Measurements from ENCODE around the gene YARS2. TPM values are rescaled to one million over a fixed set of nuclear protein-coding genes. Genes with fewer than 3 reads are reported as not detected.

Gene YARS2
- total RNA-seq, 1 experiment from 2014 or later = 41.4 TPM

- Histone ChIP-seq H4K8ac (replicated peaks; ENCODE audit: insufficient read length, low read depth, low read length) (no peak overlapping the region), H3K27me3 (ENCODE audit: insufficient read depth, low read length) (no peaks in the 10 kb centered on the region), H3K4me2 (ENCODE audit: insufficient read depth, insufficient read length, low read length) (no peak overlapping the region), H3K18ac (ENCODE audit: insufficient read length, low read depth, low read length) (no peak overlapping the region), H3K4ac (ENCODE audit: low read depth, low read length) (no peak overlapping the region; the same call in 1 of the 2 replicates), H3K23me2 (ENCODE audit: insufficient read length, low read depth, low read length, poor library complexity, severe bottlenecking) (no peaks in the 10 kb centered on the region), H3K14ac (ENCODE audit: insufficient read depth, low read length) (no peak overlapping the region), H4K20me1 (ENCODE audit: control insufficient read depth, insufficient read depth, insufficient read length) (no peaks in the 10 kb centered on the region), H2BK120ac (ENCODE audit: low read depth, low read length, poor library complexity, severe bottlenecking) (no peak overlapping the region), H3K9me3 (ENCODE audit: control insufficient read depth, low read depth, low read length) (no peaks in the 10 kb centered on the region), H3K79me2 (ENCODE audit: insufficient read depth, low read length) (no peaks in the 10 kb centered on the region), H3K27ac (ENCODE audit: insufficient read length, low read depth, low read length) (no peak overlapping the region), H3K79me1 (ENCODE audit: insufficient read depth, low read depth, low read length, poor library complexity, severe bottlenecking) (no peaks in the 10 kb centered on the region), H2AK5ac (ENCODE audit: insufficient read length, low read length) (no peak overlapping the region), H3K9ac (ENCODE audit: extremely low read depth, insufficient read length, low read length) (no peak overlapping the region), H2AFZ (ENCODE audit: low read length) (no peak overlapping the region), H4K5ac (ENCODE audit: insufficient read length, low read depth, low read length) (no peak overlapping the region), H3K23ac (ENCODE audit: insufficient read length, low read depth, low read length) (no peak overlapping the region), H2BK15ac (ENCODE audit: low read depth, low read length) (no peak overlapping the region), H2BK12ac (ENCODE audit: insufficient read length, low read depth, low read length) (no peak overlapping the region), H2BK20ac (ENCODE audit: low read depth, low read length, poor library complexity, severe bottlenecking) (no peak overlapping the region), H3K56ac (ENCODE audit: insufficient read length, low read depth, low read length) (no peak overlapping the region), H2BK5ac (ENCODE audit: insufficient read length, low read length) (no peak overlapping the region), H3K4me1 (ENCODE audit: insufficient read depth, low read length) (no peaks in the 10 kb centered on the region), H4K91ac (ENCODE audit: insufficient read length, low read depth, low read length) (no peak overlapping the region), H3T11ph (ENCODE audit: low read length) (no peak overlapping the region)
- no peaks in the 10 kb centered on the region; the same call in 1 of the 2 replicates for H3K27me3 Mint-ChIP-seq (ENCODE audit: low read depth)
- no peaks in the 10 kb centered on the region for H3K9me3 Mint-ChIP-seq
- no CpG with 5 or more reads among the region's 6 CpGs for WGBS (ENCODE audit: extremely low coverage, insufficient read length, low lambda C conversion rate)
- peaks cover 3 to 15% of the 10 kb centered on the region in 2 experiments; a peak in 3 of 4 replicates for H3K4me1 Mint-ChIP-seq
- H3K4me3 Mint-ChIP-seq = no peak overlapping the region
- DNase-seq = no peak
- no peak for TF ChIP-seq CTCF (conservative IDR thresholded peaks at IDR 0.05)
- peak overlapping the region in 2 of 3 experiments; percentile 17 to 24; a peak in 2 of 7 replicates for H3K27ac Mint-ChIP-seq
- H3K36me3 Mint-ChIP-seq (ENCODE audit: insufficient read depth in 1 of 3, low read depth in 3 of 3) = no peaks in the 10 kb centered on the region
These were observed 22.0 kb upstream of the YARS2 start for GRCh38 chr12:32777691-32778175.
